ENCODE data around the gene PIP5K1B. TPM values are rescaled to one million over a fixed set of nuclear protein-coding genes. Genes with fewer than 3 reads are reported as not detected.

The PIP5K1B gene
- total RNA-seq, 1 donor from 2014 or later, result 0.13 TPM

GRCh38 chr9:69058101-69058500, 353.1 kb downstream of the PIP5K1B start:
- no peak for DNase-seq (ENCODE audit: low read depth, low spot score)

Other genes with a start within 250 kb of the PIP5K1B start
- gene TMEM252, start 164.4 kb upstream of the PIP5K1B start, total RNA-seq, result not detected in 2 replicates